Left forelimb (tissue), 1 donor: ENCODE measurements around the gene ULK4.
"Not testable (repeated sequence)": the region's sequence is repeated elsewhere in the genome, so short reads cannot be mapped to it uniquely, and the experiment has no call there.

Source experiments
- DNase-seq: peaks from one replicate; pipeline ENCODE4 v3.0.0-alpha.2; 2018; ENCODE audit warnings: low spot score

The ULK4 gene

DNA sequence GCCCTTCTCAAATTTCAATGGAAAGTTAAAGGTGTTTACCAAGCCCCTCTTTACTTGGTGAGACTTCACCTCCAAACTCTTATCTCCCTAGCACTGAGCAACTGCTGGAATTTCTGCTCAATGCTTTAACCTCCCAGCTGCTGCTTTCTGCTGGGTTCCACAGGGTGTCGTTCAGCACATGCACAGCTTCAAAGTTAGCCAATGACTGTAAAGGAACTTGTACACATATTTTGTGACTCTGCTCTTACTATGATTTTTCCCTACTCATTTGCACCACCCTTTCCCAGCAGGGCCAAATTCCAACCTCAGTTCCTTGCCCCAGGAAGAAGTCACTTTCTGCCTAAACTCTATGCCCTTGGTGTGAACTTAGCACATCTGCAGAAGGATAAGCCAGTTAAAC lies 89.7 kb downstream of the ULK4 start:
- no peak for DNase-seq

DNA sequence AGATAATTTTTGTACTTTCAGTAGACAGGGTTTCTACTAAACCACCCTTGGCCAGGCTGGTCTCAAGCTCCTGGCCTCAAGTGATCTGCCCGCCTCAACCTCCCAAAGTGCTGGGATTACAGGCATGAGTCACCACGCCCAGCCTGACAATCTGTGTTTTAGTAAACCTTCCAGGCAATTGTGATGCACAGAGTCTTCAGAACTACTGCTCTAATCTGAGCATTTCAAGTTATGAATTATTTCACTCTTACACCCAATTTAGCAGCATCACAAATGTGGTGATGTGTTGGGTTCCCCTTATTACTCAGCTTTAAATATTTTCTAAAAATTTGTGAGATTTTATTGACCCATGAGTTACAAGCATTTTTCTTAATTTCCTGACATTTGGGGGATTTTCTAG lies 94.4 kb downstream of the ULK4 start:
- DNase-seq: no peak

DNA sequence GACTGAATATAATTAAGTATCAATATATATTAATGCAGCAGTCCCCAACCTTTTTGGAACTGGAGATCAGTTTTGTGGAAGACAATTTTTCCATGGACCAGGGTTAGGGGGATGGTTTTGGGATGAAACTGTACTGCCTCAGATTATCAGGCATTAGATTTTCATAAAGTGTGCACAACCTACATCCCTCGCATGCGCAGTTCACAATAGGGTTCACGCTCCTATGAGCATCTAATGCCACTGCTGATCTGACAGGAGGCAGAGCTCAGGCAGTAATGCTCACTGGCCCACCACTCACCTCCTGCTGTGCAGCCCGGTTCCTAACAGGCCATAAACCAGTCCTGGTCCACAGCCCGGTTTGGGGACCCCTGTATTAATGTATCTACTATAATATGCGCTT lies 95.6 kb downstream of the ULK4 start:
- no peak for DNase-seq

DNA sequence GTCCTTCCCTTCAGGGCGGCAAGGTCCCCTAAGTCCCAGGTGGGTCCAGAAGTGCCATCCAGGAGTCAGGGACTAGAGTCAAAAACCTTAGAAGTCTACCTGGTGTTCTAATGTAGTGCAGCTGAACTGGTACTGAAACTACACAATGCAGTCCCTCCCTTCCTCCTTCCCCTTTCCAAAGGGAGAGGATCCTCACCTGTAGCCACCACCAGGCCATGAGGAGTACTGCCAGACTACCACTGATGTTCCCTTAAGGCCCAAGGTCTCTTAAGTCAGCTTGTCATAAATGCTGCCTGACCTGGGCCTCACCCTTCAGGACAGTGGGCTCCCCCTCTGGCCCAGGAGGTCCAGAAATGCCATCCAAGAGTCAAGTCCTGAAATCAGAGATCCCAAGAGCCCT lies 98.9 kb downstream of the ULK4 start:
- DNase-seq: no peak

DNA sequence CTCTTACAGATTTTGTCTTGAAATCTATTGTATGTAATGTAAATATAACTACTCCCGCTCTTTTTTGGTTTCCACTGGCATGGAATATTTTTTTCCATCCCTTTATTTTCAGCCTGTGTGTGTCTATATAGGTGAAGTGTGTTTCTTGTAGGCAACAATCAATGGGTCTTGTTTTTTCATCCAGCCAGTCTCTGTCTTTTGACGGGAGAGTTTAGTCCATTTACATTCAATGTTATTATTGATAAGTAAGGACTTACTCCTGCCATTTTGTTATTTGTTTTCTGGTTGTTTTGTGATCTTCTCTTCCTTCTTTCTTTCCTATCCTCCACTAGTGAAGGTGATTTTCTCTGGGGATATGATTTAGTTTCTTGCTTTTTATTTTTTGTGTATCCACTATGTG lies 101.4 kb downstream of the ULK4 start:
- DNase-seq: not testable (repeated sequence)

DNA sequence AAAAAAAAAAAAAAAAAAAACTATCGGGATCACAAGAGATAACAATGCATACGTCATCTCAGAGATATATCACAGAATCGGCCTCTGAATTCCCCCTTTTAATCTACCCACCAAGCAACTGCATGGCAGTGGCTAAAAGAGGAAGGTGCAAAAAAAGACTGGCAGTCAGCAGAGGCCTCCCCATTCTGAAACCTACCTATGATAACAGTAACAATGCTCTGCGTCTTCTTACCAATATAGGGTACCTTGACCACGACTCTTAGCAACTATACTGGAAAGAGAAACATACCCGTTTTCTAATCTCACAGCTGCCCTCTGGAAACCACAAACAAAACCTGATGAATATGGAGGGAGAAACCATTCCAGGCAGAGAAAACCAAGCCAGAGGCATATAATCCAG lies 106.9 kb downstream of the ULK4 start:
- DNase-seq: no peak

DNA sequence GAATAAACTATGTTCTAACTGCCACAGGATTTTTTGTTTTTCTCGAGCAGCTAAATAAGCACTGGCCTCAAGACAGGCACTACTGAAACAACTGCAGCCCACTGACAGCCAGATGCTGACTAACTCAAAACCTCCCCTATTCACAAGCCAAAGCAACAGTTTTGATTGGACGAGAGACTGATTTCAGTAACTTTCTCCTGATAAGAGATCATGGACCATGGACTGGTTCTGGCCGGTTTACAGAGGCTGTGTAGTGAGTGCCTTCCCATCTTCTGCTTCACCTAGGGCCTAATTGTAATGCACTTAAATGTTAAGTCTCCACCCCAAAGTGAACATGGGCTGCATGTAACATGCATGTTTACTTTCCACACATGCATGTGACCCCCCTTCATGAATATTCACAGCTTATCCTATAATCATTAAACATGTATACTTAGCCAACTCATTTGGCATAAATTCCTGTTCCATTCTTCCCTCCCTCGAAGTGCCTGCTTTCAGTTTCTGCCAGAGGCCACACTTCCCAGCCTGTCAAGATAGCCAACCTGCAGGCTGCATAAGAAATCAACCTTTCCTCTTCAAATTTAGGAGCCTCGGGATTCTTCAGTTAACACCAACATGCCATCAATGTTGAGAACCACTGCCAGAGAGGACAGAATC lies 108.2 kb downstream of the ULK4 start:
- DNase-seq: no peak

DNA sequence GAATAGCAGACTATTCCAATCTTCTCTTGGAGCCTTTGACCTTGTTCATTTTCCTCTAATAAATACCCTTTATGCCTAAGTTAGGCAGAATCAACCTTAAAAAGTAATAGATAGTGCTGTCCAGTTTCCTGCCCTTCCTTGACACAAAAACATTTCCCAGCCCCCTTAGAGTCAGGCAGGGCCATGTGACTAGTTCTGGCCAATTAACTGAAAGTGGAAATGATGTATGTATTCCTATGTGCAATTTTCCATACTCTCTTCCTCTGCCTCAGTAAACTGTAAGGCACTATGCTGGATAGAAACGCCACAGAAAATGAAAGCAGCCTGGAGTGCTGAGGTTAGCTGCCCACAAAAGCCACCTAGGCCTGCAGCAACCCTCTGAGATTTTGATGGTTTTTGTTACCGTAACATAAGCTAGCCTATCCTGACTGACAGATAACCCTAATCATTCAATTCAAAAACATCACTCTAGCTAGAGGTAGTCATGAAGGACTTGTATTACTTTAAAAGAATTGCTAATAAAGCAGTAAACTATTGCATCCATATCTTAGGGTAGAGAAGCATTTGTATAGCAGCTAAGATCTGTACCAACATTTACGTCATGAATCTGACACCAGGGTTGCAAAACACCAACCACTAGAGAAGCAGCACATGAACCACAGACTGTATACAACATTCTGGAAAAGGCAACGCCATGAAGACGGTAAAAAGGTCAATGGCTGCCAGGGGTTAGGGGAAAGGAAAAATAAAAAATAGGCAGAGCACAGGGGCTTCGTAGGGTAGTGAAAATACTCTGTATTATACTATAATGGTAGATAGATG lies 112.9 kb downstream of the ULK4 start:
- no peak for DNase-seq

DNA sequence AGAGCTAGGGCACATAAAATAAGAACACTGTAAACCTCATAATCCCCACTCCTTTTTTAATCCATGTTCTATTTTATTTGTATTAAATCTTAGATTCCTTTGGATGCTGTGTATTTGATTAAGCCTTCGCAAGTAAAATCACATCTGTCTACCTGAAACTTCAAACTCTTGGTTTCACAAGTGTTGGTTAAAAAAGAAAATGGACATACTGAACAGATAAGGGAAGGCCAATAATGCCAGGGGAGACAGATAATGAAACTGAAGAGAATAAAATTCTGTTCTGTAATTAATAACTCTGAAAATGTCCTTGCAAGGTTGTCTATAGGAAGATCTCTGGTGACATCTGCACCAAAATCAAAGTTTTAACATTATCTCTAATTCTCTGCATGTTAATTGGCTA lies 114.2 kb downstream of the ULK4 start:
- DNase-seq: no peak

DNA sequence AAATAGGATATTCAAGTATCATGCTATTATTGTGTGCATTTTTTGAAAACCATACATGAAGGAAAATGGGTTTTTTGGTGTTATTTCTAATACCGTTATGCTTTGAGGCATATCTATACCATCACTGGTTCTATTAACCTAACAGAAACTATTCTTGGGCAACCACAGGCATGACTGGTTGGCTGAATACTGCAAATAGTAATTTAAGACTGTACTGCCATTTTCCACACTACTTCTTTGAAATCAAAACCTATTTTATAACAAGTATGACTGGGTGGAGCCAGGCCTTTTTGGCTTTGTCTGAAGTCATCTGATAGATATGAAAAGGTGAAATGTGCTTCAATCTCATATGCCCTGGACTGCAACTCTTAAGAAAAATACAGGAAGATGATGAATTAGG lies 115.1 kb downstream of the ULK4 start:
- no peak for DNase-seq

DNA sequence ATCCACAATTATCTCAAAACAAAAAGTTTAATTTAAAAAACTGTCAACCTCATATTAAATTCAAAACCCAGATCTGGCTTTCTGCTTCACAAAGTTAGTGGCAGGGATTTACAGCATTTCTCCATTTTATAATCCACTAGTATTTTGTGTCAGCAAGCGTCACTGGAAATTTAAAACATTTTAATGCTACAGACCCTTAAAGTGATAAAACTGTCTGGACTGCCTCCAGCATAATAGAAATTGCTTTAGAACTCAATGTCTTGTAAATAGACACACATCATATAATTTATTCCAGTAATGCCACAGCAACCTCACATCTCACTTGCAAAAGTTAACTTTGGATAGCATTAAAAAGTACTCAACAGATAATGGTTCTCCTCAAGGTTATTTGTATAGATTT lies 116.1 kb downstream of the ULK4 start:
- no peak for DNase-seq

DNA sequence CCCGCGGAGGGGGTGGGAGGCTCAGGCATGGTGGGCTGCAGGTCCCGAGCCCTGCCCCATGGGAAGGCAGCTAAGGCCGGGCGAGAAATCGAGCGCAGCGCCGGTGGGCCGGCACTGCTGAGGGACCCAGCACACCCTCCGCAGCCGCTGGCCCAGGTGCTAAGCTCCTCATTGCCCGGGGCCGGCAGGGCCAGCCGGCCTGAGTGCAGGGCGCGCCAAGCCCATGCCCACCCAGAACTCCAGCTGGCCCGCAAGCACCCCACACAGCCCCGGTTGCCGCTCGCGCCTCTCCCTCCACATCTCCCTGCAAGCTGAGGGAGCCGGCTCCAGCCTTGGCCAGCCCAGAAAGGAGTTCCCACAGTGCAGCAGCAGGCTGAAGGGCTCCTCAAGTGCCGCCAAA lies 117.6 kb downstream of the ULK4 start:
- DNase-seq: not testable (repeated sequence)

DNA sequence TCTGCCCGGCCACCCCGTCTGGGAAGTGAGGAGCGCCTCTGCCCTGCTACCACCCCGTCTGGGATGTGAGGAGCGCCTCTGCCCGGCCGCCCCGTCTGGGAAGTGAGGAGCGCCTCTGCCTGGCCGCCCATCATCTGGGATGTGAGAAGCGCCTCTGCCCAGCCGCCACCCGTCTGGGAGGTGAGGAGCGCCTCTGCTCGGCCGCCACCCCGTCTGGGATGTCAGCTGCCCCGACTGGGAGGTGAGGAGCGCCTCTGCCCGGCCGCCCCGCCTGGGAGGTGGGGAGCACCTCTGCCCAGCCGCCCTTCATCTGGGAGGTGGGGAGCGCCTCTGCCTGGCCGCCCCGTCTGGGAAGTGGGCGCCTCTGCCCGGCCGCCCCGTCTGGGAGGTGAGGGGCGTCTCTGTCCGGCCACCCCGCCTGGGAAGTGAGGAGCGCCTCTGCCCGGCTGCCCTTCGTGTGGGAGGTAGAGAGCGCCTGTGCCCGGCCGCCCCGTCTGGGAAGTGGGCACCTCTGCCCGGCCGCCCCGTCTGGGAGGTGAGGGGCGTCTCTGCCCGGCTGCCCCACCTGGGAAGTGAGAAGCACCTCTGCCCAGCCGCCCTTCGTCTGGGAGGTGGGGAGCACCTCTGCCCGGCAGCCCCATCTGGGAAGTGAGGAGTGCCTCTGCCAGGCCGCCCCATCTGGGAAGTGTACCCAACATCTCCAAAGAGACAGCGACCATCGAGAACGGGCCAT lies 120.8 kb downstream of the ULK4 start:
- not testable (repeated sequence) for DNase-seq

DNA sequence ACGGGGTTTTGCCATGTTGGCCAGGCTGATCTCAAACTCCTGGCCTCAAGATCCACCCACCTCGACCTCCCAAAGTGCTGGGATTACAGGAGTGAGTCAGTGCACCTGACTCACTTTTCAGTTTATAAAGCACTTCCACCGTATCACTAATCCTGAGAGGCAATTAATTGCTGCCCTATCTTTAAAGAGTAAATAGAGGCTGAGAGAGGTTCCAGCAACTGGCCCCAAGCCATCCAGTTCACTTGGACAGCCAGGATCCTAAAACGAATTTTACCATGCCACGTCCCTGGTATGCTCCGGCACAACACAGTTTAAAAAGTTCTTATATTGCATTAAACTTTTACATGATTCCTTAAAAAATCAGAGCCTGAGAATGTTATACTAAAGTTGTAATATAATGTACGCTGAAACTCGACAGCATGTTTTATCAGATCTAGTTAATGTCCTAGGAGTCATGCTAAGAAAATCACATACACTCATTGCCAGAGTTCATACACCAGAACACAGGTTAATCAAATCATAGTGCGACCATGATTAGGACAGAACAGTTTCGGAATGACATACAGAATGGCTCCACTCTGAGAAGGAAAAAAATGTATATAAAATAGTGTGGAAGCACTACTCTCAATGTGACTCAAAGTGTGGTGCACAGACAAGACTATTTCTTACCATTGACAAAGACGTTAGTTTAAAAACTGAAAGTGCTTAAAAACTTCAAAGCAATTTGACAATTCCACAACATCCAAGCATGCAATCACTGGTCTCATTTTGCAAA lies 125.4 kb downstream of the ULK4 start:
- DNase-seq: no peak

DNA sequence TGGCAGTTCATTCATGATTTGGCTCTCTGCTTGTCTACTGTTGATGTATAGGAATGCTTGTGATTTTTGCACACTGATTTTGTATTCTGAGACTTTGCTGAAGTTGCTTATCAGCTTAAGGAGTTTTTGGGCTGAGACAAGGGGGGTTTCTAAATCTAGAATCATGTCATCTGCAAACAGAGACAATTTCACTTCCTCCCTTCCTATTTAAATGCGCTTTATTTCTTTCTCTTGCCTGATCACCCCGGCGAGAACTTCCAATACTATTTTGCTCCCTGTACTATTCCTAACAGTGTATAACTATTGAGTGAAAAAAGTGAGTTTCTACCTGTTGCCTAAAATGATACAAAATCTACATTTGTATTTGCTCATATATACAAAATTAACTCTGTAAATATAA lies 128.3 kb downstream of the ULK4 start:
- no peak for DNase-seq

DNA sequence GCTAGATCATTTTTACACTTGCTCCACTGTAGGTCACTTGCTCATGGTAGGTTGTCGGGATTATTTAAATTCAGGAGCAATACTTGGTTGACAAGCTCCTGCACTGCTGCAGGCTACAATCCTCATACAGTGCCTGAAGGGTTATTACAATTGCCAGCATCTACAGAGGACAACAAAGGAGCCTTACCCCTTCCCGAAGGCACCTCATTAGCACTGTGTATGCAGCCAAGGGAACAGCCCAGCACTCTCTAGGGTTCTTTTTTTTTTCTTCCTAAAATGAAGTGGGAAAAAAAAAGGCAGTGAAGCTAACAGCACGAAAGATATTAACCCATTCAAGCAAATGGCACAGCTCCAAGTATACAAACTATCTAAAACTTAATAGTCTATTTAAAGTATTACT lies 142.7 kb downstream of the ULK4 start:
- DNase-seq: no peak

DNA sequence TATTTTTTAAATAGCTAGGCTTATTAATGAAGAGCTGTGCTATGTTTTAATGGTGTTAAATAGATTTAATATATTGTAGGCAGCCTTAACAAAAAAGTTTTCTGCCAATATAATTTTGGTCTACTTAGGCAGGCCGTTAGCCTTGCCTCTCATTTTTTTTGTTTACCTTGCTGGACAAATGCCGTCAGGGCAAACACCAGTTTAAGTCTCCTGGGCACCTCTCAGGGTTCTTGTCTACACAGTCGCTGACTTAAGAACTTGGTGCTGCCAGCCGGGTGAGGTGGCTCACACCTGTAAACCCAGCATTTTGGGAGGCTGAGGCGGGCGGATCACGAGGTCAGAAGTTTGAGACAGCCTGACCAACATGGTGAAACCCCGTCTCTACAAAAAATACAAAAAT lies 153.3 kb downstream of the ULK4 start:
- no peak for DNase-seq

DNA sequence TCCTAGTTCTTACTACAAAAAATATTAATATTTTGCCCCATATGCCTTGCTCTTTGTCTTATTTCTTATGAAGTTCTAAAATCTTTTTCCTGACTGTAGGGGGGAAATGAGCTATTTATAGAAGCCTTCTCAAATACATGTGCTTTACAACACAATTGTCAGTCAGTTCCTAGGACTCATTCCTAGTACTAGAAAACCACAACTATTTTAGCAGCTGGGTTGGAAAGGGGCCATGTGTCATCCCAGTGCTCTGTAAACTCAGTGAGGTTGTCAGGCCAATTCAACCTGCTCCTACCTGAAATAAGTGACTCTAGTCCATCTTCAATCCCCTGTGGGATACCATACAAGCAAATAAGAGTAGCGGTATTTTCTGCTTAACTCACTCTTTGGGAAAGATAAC lies 153.8 kb downstream of the ULK4 start:
- DNase-seq: no peak

DNA sequence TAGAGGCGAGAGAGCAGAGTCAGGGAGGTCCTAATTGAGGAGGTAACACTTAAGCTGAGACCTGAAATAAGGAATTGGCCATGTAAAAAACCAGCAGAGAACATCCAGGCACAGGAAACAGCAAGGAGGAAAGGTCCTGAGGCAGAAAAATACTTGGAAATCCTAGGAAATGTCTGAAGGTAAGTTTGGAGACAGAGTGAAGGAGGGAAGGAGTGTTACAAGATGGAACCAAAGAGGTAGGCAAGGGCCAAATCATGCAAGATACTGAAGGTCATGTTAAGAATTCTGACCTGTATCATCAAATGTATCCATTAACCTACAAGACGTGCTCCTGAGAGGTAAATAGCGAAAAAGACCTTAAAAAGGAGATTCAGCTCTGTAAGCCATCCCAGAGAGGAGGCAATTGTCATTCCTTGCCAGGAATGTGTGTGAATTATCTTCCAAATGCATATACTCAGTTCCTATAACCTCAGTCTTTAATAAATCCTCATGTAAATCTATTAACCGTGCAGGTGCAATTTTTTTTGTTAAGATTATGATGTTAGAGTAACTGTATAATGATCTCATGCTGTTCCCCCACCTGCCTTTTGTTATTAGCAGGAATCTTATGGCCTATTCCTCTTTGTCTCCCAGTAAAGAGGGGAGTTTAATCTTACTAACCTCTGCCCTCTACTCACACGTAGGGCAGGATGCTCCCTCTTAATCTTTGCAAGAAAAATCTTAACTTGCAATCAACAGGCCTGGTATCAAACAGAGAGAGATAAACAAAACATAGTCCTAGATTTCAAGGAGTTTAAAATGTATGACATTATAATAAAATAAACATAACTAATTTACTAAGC lies 166.9 kb downstream of the ULK4 start:
- DNase-seq: no peak

DNA sequence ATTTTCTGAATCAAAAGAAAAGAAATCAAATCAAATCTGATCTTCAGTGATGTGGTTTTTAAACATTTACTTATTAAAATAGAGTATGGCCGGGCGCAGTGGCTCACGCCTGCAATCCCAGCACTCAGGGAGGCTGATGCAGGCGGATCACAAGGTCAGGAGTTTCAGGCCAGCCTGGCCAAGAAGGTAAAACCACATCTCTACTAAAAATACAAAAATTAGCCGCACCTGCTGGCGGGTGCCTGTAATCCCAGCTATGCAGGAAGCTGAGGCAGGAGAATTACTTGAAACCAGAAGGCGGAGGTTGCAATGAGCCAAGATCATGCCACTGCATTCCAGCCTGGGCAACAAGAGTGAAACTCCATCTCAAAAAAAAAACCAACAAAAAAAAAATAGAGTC lies 169.1 kb downstream of the ULK4 start:
- DNase-seq: no peak

DNA sequence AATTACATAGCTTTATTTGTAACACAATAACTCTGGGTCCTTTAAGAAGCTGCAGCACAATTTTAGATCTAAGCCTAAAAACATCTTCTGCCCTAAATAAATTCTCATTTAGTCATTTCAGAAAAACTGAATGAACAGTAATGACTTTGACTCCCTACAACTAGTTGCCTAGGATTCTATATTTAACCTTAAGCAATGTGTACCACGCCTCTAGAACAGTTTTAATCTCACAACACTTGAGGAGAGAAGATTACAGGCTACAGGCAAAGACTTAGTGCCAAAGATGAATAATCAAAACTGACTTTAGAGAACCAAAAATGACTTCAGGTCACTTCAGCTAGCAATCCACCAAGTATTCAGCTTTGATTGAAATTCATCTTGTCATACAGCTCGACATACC lies 192.8 kb downstream of the ULK4 start:
- DNase-seq: no peak
